Activated naive CD8-positive, alpha-beta T cell treated with anti-CD3 and anti-CD28 coated beads for 36 hours (primary cell): ENCODE results near the gene PHETA1. TPM values are rescaled to one million over a fixed set of nuclear protein-coding genes. Genes with fewer than 3 reads are reported as not detected.
"Not testable (repeated sequence)": the region's sequence is repeated elsewhere in the genome, so short reads cannot be mapped to it uniquely, and the experiment has no call there.

Experiments
- DNase-seq: peaks from one replicate; pipeline ENCODE4 v3.0.0; 2021
- H3K27ac Mint-ChIP-seq: one replicate; pipeline ENCODE4 v1.8.0; 2022; ENCODE audit warnings: mild to moderate bottlenecking, moderate library complexity, mixed read lengths
- H3K27me3 Mint-ChIP-seq: one replicate; pipeline ENCODE4 v1.8.0; 2022; ENCODE audit warnings: mild to moderate bottlenecking, mixed read lengths
- H3K36me3 Mint-ChIP-seq: one replicate; pipeline ENCODE4 v1.8.0; 2021; ENCODE audit warnings: mild to moderate bottlenecking, mixed read lengths
- H3K4me1 Mint-ChIP-seq: one replicate; pipeline ENCODE4 v1.8.0; 2021; ENCODE audit warnings: mixed read lengths
- H3K4me3 Mint-ChIP-seq: one replicate; pipeline ENCODE4 v1.8.0; 2022; ENCODE audit warnings: mild to moderate bottlenecking, moderate library complexity, mixed read lengths
- H3K9me3 Mint-ChIP-seq: one replicate; pipeline ENCODE4 v1.8.0; 2022; ENCODE audit warnings: mixed read lengths
- total RNA-seq, 2 experiments: library from RNA; stranded (reverse); gene quantifications; one replicate each; pipeline ENCODE4 v1.2.3, GENCODE V29; 2021

The PHETA1 gene
- total RNA-seq, 2 experiments from 2014 or later: 2.0 to 2.4 TPM

GRCh38 chr12:111352296-111352993 lies 16.4 kb downstream of the PHETA1 start:
- H3K4me1 Mint-ChIP-seq: no peaks in the 10 kb centered on the region
- no peak overlapping the region for H3K27ac Mint-ChIP-seq
- no peaks in the 10 kb centered on the region for H3K27me3 Mint-ChIP-seq
- H3K4me3 Mint-ChIP-seq: no peak overlapping the region
- no peak for DNase-seq
- H3K9me3 Mint-ChIP-seq: peaks cover 6% of the 10 kb centered on the region
- H3K36me3 Mint-ChIP-seq: peaks cover 1% of the 10 kb centered on the region

GRCh38 chr12:111351026-111351425 lies 17.9 kb downstream of the PHETA1 start:
- Mint-ChIP-seq H3K9me3 (peaks cover 9% of the 10 kb centered on the region), H3K4me3 (no peak overlapping the region), H3K36me3 (peaks cover 1% of the 10 kb centered on the region), H3K27me3 (no peaks in the 10 kb centered on the region), H3K27ac (no peak overlapping the region), H3K4me1 (no peaks in the 10 kb centered on the region)
- no peak for DNase-seq

- Mint-ChIP-seq H3K4me1 (no peaks in the 10 kb centered on the region), H3K27me3 (no peaks in the 10 kb centered on the region), H3K4me3 (no peak overlapping the region)
Measured at GRCh38 chr12:111349748-111350520, 19.0 kb downstream of the PHETA1 start.

GRCh38 chr12:111349101-111349747 lies 19.7 kb downstream of the PHETA1 start:
- no peaks in the 10 kb centered on the region for H3K4me1 Mint-ChIP-seq
- no peak overlapping the region for H3K27ac Mint-ChIP-seq
- no peak for DNase-seq
- H3K4me3 Mint-ChIP-seq: no peak overlapping the region
- H3K27me3 Mint-ChIP-seq: no peaks in the 10 kb centered on the region
- H3K9me3 Mint-ChIP-seq: peaks cover 9% of the 10 kb centered on the region
- H3K36me3 Mint-ChIP-seq: peaks cover 1% of the 10 kb centered on the region

More at GRCh38 chr12:111349748-111350520, 19.0 kb downstream of the PHETA1 start:
- Mint-ChIP-seq H3K9me3 (peaks cover 9% of the 10 kb centered on the region), H3K36me3 (peaks cover 1% of the 10 kb centered on the region), H3K27ac (no peak overlapping the region)
- DNase-seq: no peak

GRCh38 chr12:111347891-111348644 lies 20.8 kb downstream of the PHETA1 start:
- H3K27ac Mint-ChIP-seq: no peak overlapping the region
- no peak overlapping the region for H3K4me3 Mint-ChIP-seq
- no peak for DNase-seq
- H3K27me3 Mint-ChIP-seq: no peaks in the 10 kb centered on the region
- H3K36me3 Mint-ChIP-seq: peaks cover 1% of the 10 kb centered on the region
- H3K9me3 Mint-ChIP-seq: peaks cover 11% of the 10 kb centered on the region
- no peaks in the 10 kb centered on the region for H3K4me1 Mint-ChIP-seq

- H3K36me3 Mint-ChIP-seq: peaks cover 1% of the 10 kb centered on the region
- H3K27ac Mint-ChIP-seq: no peak overlapping the region
- DNase-seq: no peak
- no peaks in the 10 kb centered on the region for H3K27me3 Mint-ChIP-seq
- no peak overlapping the region for H3K4me3 Mint-ChIP-seq
- H3K9me3 Mint-ChIP-seq: peaks cover 12% of the 10 kb centered on the region
- H3K4me1 Mint-ChIP-seq: no peaks in the 10 kb centered on the region
Measured at GRCh38 chr12:111344254-111344875, 24.5 kb downstream of the PHETA1 start.

GRCh38 chr12:111343181-111343580 lies 25.7 kb downstream of the PHETA1 start:
- Mint-ChIP-seq H3K27me3 (no peaks in the 10 kb centered on the region), H3K27ac (no peak overlapping the region), H3K4me1 (no peaks in the 10 kb centered on the region), H3K36me3 (peaks cover 1% of the 10 kb centered on the region), H3K4me3 (no peak overlapping the region), H3K9me3 (peaks cover 7% of the 10 kb centered on the region)
- no peak for DNase-seq

GRCh38 chr12:111342376-111342775 lies 26.5 kb downstream of the PHETA1 start:
- H3K4me1 Mint-ChIP-seq: no peaks in the 10 kb centered on the region
- no peaks in the 10 kb centered on the region for H3K36me3 Mint-ChIP-seq
- H3K4me3 Mint-ChIP-seq: no peak overlapping the region
- H3K27me3 Mint-ChIP-seq: no peaks in the 10 kb centered on the region
- H3K27ac Mint-ChIP-seq: no peak overlapping the region
- no peak for DNase-seq
- peaks cover 6% of the 10 kb centered on the region for H3K9me3 Mint-ChIP-seq

- DNase-seq: no peak
- Mint-ChIP-seq H3K27ac (no peak overlapping the region), H3K36me3 (no peaks in the 10 kb centered on the region), H3K4me3 (no peak overlapping the region), H3K4me1 (no peaks in the 10 kb centered on the region), H3K27me3 (no peaks in the 10 kb centered on the region), H3K9me3 (peaks cover 3% of the 10 kb centered on the region)
Measured at GRCh38 chr12:111341426-111342065, 27.3 kb downstream of the PHETA1 start.

- not testable (repeated sequence) for H3K27me3 Mint-ChIP-seq, H3K4me1 Mint-ChIP-seq, H3K36me3 Mint-ChIP-seq, H3K27ac Mint-ChIP-seq, H3K4me3 Mint-ChIP-seq, H3K9me3 Mint-ChIP-seq, DNase-seq
Measured at GRCh38 chr12:111340680-111341079, 28.2 kb downstream of the PHETA1 start.

- no peaks in the 10 kb centered on the region for H3K27me3 Mint-ChIP-seq
- no peak for DNase-seq
- H3K27ac Mint-ChIP-seq: no peak overlapping the region
- peaks cover 3% of the 10 kb centered on the region for H3K9me3 Mint-ChIP-seq
- no peaks in the 10 kb centered on the region for H3K4me1 Mint-ChIP-seq
- H3K4me3 Mint-ChIP-seq: no peak overlapping the region
- H3K36me3 Mint-ChIP-seq: no peaks in the 10 kb centered on the region
Measured at GRCh38 chr12:111340231-111340630, 28.7 kb downstream of the PHETA1 start.

- no peak for DNase-seq
- no peak overlapping the region for H3K4me3 Mint-ChIP-seq
- H3K27me3 Mint-ChIP-seq: no peaks in the 10 kb centered on the region
- H3K36me3 Mint-ChIP-seq: no peaks in the 10 kb centered on the region
- H3K4me1 Mint-ChIP-seq: no peaks in the 10 kb centered on the region
- no peak overlapping the region for H3K27ac Mint-ChIP-seq
- peaks cover 3% of the 10 kb centered on the region for H3K9me3 Mint-ChIP-seq
Measured at GRCh38 chr12:111339321-111339938, 29.5 kb downstream of the PHETA1 start.

- Mint-ChIP-seq H3K9me3 (peaks cover under 1% of the 10 kb centered on the region), H3K27ac (no peak overlapping the region), H3K4me3 (no peak overlapping the region), H3K4me1 (no peaks in the 10 kb centered on the region), H3K36me3 (no peaks in the 10 kb centered on the region), H3K27me3 (no peaks in the 10 kb centered on the region)
- no peak for DNase-seq
Measured at GRCh38 chr12:111338096-111338495, 30.8 kb downstream of the PHETA1 start.

GRCh38 chr12:111337371-111337770 lies 31.5 kb downstream of the PHETA1 start:
- no peak overlapping the region for H3K27ac Mint-ChIP-seq
- no peaks in the 10 kb centered on the region for H3K4me1 Mint-ChIP-seq
- no peaks in the 10 kb centered on the region for H3K27me3 Mint-ChIP-seq
- H3K36me3 Mint-ChIP-seq: no peaks in the 10 kb centered on the region
- H3K9me3 Mint-ChIP-seq: no peaks in the 10 kb centered on the region
- no peak overlapping the region for H3K4me3 Mint-ChIP-seq
- no peak for DNase-seq
